Epithelial cell of prostate (primary cell): Measurements from ENCODE around the gene CCS.
"Not testable (repeated sequence)": the region's sequence is repeated elsewhere in the genome, so short reads cannot be mapped to it uniquely, and the experiment has no call there.

Source experiments
- DNase-seq: peaks from one replicate; pipeline ENCODE4 v3.0.0-alpha.2; 2011; ENCODE audit warnings: low read depth, low spot score
- H3K27ac ChIP-seq: fragments of 450-650 bp; 2 replicates; pipeline ENCODE4 v1.5.1; 2017; ENCODE audit warnings: mild to moderate bottlenecking

Gene CCS

GRCh38 chr11:66619080-66619554, 26.1 kb downstream of the CCS start:
- peak overlapping the region; percentile 80 for H3K27ac ChIP-seq
- DNase-seq: peak; percentile 70

- no peak for DNase-seq
- H3K27ac ChIP-seq: no peak overlapping the region
Observed at GRCh38 chr11:66624450-66624849, 31.5 kb downstream of the CCS start.

- DNase-seq: no peak
- H3K27ac ChIP-seq: no peak overlapping the region
Observed at GRCh38 chr11:66625041-66625751, 32.2 kb downstream of the CCS start.

- DNase-seq: no peak
- H3K27ac ChIP-seq: no peak overlapping the region
Observed at GRCh38 chr11:66625752-66626149, 32.8 kb downstream of the CCS start.

- DNase-seq: no peak
Observed at GRCh38 chr11:66626382-66626781, 33.4 kb downstream of the CCS start.

GRCh38 chr11:66626926-66627325, 33.9 kb downstream of the CCS start:
- H3K27ac ChIP-seq: no peak overlapping the region
- DNase-seq: no peak

More at GRCh38 chr11:66626382-66626781, 33.4 kb downstream of the CCS start:
- H3K27ac ChIP-seq: no peak overlapping the region

GRCh38 chr11:66628061-66628603, 35.1 kb downstream of the CCS start:
- no peak for DNase-seq
- no peak overlapping the region for H3K27ac ChIP-seq

- no peak for DNase-seq
- H3K27ac ChIP-seq: no peak overlapping the region
Observed at GRCh38 chr11:66629356-66629755, 36.4 kb downstream of the CCS start.

- DNase-seq: no peak
- H3K27ac ChIP-seq: no peak overlapping the region
Observed at GRCh38 chr11:66631883-66632282, 38.9 kb downstream of the CCS start.

GRCh38 chr11:66632952-66633351, 40.0 kb downstream of the CCS start:
- DNase-seq: no peak
- no peak overlapping the region for H3K27ac ChIP-seq

- H3K27ac ChIP-seq: peak overlapping the region; percentile 77
- no peak for DNase-seq
Observed at GRCh38 chr11:66636411-66636810, 43.4 kb downstream of the CCS start.

GRCh38 chr11:66637557-66638176, 44.7 kb downstream of the CCS start:
- H3K27ac ChIP-seq: peak overlapping the region; percentile 77
- no peak for DNase-seq

- peak within 1 kb of the TSS; percentile 77 for H3K27ac ChIP-seq
- DNase-seq: peak; percentile 99
Observed at GRCh38 chr11:66638177-66639065, 45.4 kb downstream of the CCS start, which contains the start of gene RBM4. Gene RBM4 (plus strand): TSS chr11:66638703. CDS start chr11:66639712, 1,009 bp downstream.

GRCh38 chr11:66639066-66639813, 46.3 kb downstream of the CCS start:
- no peak for DNase-seq
- peak overlapping the region; percentile 77 for H3K27ac ChIP-seq

- not testable (repeated sequence) for H3K27ac ChIP-seq, DNase-seq
Observed at GRCh38 chr11:66639814-66640340, 46.9 kb downstream of the CCS start.

GRCh38 chr11:66641834-66642233, 48.8 kb downstream of the CCS start:
- no peak overlapping the region for H3K27ac ChIP-seq
- no peak for DNase-seq

GRCh38 chr11:66643745-66644437, 50.9 kb downstream of the CCS start:
- H3K27ac ChIP-seq: no peak overlapping the region

GRCh38 chr11:66646828-66647227, 53.8 kb downstream of the CCS start:
- no peak overlapping the region for H3K27ac ChIP-seq
- DNase-seq: no peak

More at GRCh38 chr11:66643745-66644437, 50.9 kb downstream of the CCS start:
- no peak for DNase-seq

- H3K27ac ChIP-seq: no peak overlapping the region
Observed at GRCh38 chr11:66649903-66650302, 56.9 kb downstream of the CCS start.

More at GRCh38 chr11:66649903-66650302, 56.9 kb downstream of the CCS start:
- no peak for DNase-seq
